DOHH2 (cell line): ENCODE data around the gene ST3GAL2.

Source experiments
- H3F3A ChIP-seq: fragments of 200-600 bp; sonication (generic), shearing (Covaris generic); 2 replicates; pipeline ENCODE4 v1.6.0; 2016; ENCODE audit warnings: antibody characterized with exemption, mild to moderate bottlenecking; ENCODE audit not compliant: control insufficient read depth, insufficient read depth
- H3K27ac ChIP-seq: fragments of 200-600 bp; sonication (generic); 2 replicates; pipeline ENCODE4 v1.5.1; 2014; ENCODE audit warnings: low read depth, mild to moderate bottlenecking, low read length, moderate library complexity
- H3K27me3 ChIP-seq: fragments of 200-600 bp; sonication (generic); 2 replicates; pipeline ENCODE4 v1.6.1; 2014; ENCODE audit warnings: mild to moderate bottlenecking, low read length, mixed read lengths; ENCODE audit not compliant: control insufficient read depth
- H3K36me3 ChIP-seq: fragments of 200-600 bp; sonication (generic); 2 replicates; pipeline ENCODE4 v1.6.1; 2014; ENCODE audit warnings: mild to moderate bottlenecking, low read length, moderate library complexity, mixed read lengths; ENCODE audit not compliant: control insufficient read depth
- H3K4me1 ChIP-seq: fragments of 200-600 bp; sonication (generic); 2 replicates; pipeline ENCODE4 v1.6.1; 2014; ENCODE audit warnings: mild to moderate bottlenecking, low read length, mixed read lengths; ENCODE audit not compliant: control insufficient read depth
- H3K4me2 ChIP-seq: fragments of 200-600 bp; sonication (generic); 2 replicates; pipeline ENCODE4 v1.6.0; 2014; ENCODE audit warnings: mild to moderate bottlenecking, low read length, moderate library complexity
- H3K4me3 ChIP-seq: fragments of 200-600 bp; sonication (generic); 2 replicates; pipeline ENCODE4 v1.5.1; 2014; ENCODE audit warnings: mild to moderate bottlenecking, low read length, mixed read lengths
- H3K79me2 ChIP-seq: fragments of 200-600 bp; sonication (generic); 2 replicates; pipeline ENCODE4 v1.6.1; 2014; ENCODE audit warnings: mild to moderate bottlenecking, low read length, mixed read lengths; ENCODE audit not compliant: control insufficient read depth
- H3K9me2 ChIP-seq: fragments of 200-600 bp; sonication (generic); replicated peaks from 2 replicates; pipeline ENCODE4 v1.6.1; 2014; ENCODE audit warnings: mild to moderate bottlenecking, low read length, mixed read lengths; ENCODE audit not compliant: control insufficient read depth
- H3K9me3 ChIP-seq: fragments of 200-600 bp; sonication (generic); 2 replicates; pipeline ENCODE4 v1.6.1; 2014; ENCODE audit warnings: antibody characterized with exemption, low read length, mixed read lengths; ENCODE audit not compliant: control insufficient read depth, insufficient read depth
- H4K20me1 ChIP-seq: fragments of 200-600 bp; sonication (generic); 2 replicates; pipeline ENCODE4 v1.6.0; 2014; ENCODE audit warnings: low read depth, mild to moderate bottlenecking, antibody characterized with exemption, low read length, moderate library complexity; ENCODE audit not compliant: control insufficient read depth, insufficient read depth
- EZH2phosphoT487 ChIP-seq: fragments of 200-600 bp; sonication (generic); IDR thresholded peaks from 2 replicates; pipeline ENCODE4 v1.6.1; 2017; ENCODE audit warnings: borderline replicate concordance, mild to moderate bottlenecking, antibody characterized with exemption, low read length, moderate library complexity, mixed read lengths
- TF ChIP-seq, protein P1 (sequence below): fragments of 200-600 bp; sonication (generic); IDR thresholded peaks from one replicate; pipeline ENCODE4 v1.5.1; 2014; ENCODE audit warnings: antibody characterized with exemption, mild to moderate bottlenecking, low read depth, low read length; ENCODE audit not compliant: poor library complexity, severe bottlenecking

Gene ST3GAL2

GRCh38 chr16:70482624-70483023, 43.7 kb upstream of the ST3GAL2 start:
- Histone ChIP-seq H3K9me3 (no peaks in the 10 kb centered on the region), H3K79me2 (no peaks in the 10 kb centered on the region), H3K4me2 (no peak overlapping the region), H3K4me3 (no peak overlapping the region), H3K36me3 (peaks cover 53% of the 10 kb centered on the region), H3F3A (peaks cover 13% of the 10 kb centered on the region), H3K4me1 (peaks cover 61% of the 10 kb centered on the region), H3K9me2 (no peaks in the 10 kb centered on the region), H3K27me3 (no peaks in the 10 kb centered on the region), H3K27ac (peak overlapping the region; percentile 92), H4K20me1 (no peaks in the 10 kb centered on the region)
- TF ChIP-seq EZH2phosphoT487: no peak
- TF ChIP-seq, protein P1, sequence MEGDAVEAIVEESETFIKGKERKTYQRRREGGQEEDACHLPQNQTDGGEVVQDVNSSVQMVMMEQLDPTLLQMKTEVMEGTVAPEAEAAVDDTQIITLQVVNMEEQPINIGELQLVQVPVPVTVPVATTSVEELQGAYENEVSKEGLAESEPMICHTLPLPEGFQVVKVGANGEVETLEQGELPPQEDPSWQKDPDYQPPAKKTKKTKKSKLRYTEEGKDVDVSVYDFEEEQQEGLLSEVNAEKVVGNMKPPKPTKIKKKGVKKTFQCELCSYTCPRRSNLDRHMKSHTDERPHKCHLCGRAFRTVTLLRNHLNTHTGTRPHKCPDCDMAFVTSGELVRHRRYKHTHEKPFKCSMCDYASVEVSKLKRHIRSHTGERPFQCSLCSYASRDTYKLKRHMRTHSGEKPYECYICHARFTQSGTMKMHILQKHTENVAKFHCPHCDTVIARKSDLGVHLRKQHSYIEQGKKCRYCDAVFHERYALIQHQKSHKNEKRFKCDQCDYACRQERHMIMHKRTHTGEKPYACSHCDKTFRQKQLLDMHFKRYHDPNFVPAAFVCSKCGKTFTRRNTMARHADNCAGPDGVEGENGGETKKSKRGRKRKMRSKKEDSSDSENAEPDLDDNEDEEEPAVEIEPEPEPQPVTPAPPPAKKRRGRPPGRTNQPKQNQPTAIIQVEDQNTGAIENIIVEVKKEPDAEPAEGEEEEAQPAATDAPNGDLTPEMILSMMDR: no peak

GRCh38 chr16:70481929-70482536, 43.1 kb upstream of the ST3GAL2 start:
- H3K27me3 ChIP-seq: no peaks in the 10 kb centered on the region
- peaks cover 53% of the 10 kb centered on the region for H3K36me3 ChIP-seq
- peak overlapping the region; percentile 22; the same call in 1 of the 2 replicates for H3K27ac ChIP-seq
- no peaks in the 10 kb centered on the region for H3K79me2 ChIP-seq
- peaks cover 61% of the 10 kb centered on the region for H3K4me1 ChIP-seq
- no peaks in the 10 kb centered on the region for H3K9me2 ChIP-seq
- no peak for TF ChIP-seq EZH2phosphoT487
- TF ChIP-seq, protein P1: no peak
- no peak overlapping the region for H3K4me2 ChIP-seq
- H4K20me1 ChIP-seq: no peaks in the 10 kb centered on the region
- H3K9me3 ChIP-seq: no peaks in the 10 kb centered on the region
- H3K4me3 ChIP-seq: no peak overlapping the region
- peaks cover 13% of the 10 kb centered on the region for H3F3A ChIP-seq

DNA sequence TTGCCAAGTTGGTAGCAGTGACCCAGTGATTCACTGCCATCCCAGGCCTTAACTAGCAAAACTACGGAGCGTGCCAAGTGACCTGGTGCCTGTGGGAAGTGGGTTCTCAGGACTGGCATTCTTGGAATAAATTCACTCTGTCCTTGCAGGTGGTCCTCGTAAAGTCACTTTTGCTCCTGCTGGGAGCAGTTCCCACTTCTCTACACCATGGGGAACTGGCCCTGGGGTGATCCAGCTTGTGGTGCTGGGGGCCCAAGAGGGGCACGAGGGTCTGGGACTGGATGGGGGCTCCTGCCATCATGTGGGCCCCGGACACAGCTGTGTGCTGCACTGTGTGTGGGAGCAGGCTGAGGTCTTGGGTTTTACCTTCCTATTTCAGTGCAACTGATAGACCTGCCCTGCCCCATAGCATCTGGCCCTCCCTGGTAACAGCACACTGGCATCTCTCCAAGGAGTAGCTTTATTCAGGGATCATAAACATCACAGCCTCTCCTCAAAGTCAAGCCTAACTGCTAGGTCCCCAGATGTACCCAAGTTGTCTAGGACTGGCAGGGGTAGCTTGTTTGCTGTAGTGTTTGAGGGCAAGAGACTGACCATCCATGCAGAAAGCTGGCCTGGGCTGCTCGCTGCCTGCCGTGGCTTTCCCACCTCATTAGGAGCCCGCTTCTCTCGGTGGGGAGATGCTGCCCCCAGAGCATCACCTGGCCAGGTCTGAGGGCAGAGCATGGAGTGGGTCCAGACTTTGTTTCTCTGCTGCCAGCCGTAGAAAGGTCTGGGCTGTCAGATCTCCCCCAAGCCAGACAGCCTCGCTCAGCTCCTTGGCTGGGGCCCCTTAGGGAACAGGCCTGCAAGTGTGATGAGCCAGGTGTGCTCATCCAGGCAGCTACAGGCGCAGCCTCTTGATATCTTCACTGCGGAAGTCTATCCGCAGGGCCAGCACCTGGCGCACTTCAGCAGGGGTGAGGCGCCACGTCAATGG, 41.5 kb upstream of the ST3GAL2 start:
- Histone ChIP-seq H3K4me3 (peak overlapping the region; percentile 33), H3F3A (peaks cover 13% of the 10 kb centered on the region), H3K79me2 (no peaks in the 10 kb centered on the region), H3K9me3 (no peaks in the 10 kb centered on the region), H3K4me1 (peaks cover 77% of the 10 kb centered on the region), H3K27ac (peak overlapping the region; percentile 79), H3K27me3 (no peaks in the 10 kb centered on the region), H3K4me2 (peak overlapping the region; percentile 61), H3K36me3 (peaks cover 53% of the 10 kb centered on the region), H4K20me1 (no peaks in the 10 kb centered on the region), H3K9me2 (no peaks in the 10 kb centered on the region)
- no peak for TF ChIP-seq EZH2phosphoT487
- TF ChIP-seq, protein P1: no peak
